Stimulated activated naive B cell treated with anti-CD40 and anti-IgM and Interleukin-4, amounts not matched to agents 10 μg/mL and 1 μg/mL and 100 μg/mL, for 72 hours (primary cell): Measurements from ENCODE around the gene SPPL2C.

Experiments
- ATAC-seq, 2 donors: fragments of 150-1000 bp; cut with Tn5 transposase; replicated peaks; 2 replicates each; pipeline ENCODE4 v1.10.0; 2021; ENCODE audit warnings: moderate library complexity in 1 of 2
- DNase-seq: peaks from one replicate; pipeline ENCODE4 v3.0.0; 2021
- H3K27ac Mint-ChIP-seq: one replicate; pipeline ENCODE4 v1.8.0; 2022; ENCODE audit warnings: mild to moderate bottlenecking, mixed read lengths
- H3K27me3 Mint-ChIP-seq, 2 donors: one replicate each; pipeline ENCODE4 v1.8.0; 2022; ENCODE audit warnings: mixed read lengths in 2 of 2
- H3K36me3 Mint-ChIP-seq, 2 donors: one replicate each; pipeline ENCODE4 v1.8.0; 2022; ENCODE audit warnings: mixed read lengths in 2 of 2, mild to moderate bottlenecking in 1 of 2
- H3K4me1 Mint-ChIP-seq, 2 donors: one replicate each; pipeline ENCODE4 v1.8.0; 2022; ENCODE audit warnings: mixed read lengths in 2 of 2, mild to moderate bottlenecking in 1 of 2
- H3K4me3 Mint-ChIP-seq, 2 donors: one replicate each; pipeline ENCODE4 v1.8.0; 2022; ENCODE audit warnings: mild to moderate bottlenecking in 2 of 2, mixed read lengths in 2 of 2, moderate library complexity in 1 of 2
- H3K9me3 Mint-ChIP-seq, 2 donors: one replicate each; pipeline ENCODE4 v1.8.0; 2022; ENCODE audit warnings: mixed read lengths in 2 of 2, mild to moderate bottlenecking in 1 of 2

SPPL2C gene

DNA sequence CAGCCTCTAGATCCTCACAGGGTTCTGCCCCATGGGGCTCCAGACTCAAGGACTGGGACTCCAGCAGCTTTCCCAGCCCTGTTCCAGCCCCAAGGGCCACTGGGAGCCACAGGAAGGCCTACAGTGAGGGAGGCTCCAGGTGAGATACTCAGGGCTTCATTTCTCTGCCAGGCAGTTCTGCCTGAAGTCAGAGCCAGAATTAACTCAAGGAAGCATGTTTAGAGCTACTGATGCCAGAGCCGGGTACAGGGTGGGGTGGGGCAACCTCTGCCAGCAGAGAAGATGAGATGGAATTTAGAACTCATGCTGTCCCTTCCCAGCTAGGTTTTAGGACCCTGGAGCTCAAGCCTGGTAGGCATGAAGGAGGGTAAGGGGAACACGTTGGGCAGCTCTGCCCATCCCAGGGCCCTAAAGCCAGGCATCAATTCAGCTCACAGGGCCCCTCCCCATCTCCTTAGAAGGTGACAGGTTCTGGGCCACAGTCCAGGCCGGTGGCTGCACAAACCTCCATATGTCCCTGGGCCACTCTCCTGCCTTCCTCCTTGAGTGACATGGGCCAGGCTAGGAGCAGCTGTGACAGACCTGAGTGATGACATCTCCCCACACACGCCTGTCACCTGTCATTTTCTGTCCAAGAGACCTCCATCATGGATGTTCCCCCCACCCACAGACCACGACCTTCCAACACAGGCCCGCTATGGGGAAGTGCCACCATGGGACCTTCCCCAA lies 24.5 kb upstream of the SPPL2C start:
- DNase-seq, result no peak
- Mint-ChIP-seq H3K4me1 (peaks cover 0 to 5% of the 10 kb centered on the region in 2 donors), H3K4me3 (no peak overlapping the region), H3K9me3 (no peaks in the 10 kb centered on the region), H3K27ac (peak overlapping the region; percentile 27), H3K36me3 (no peaks in the 10 kb centered on the region), H3K27me3 (peaks cover 14 to 32% of the 10 kb centered on the region in 2 donors)
- ATAC-seq, result peak; percentile 43 to 45

DNA sequence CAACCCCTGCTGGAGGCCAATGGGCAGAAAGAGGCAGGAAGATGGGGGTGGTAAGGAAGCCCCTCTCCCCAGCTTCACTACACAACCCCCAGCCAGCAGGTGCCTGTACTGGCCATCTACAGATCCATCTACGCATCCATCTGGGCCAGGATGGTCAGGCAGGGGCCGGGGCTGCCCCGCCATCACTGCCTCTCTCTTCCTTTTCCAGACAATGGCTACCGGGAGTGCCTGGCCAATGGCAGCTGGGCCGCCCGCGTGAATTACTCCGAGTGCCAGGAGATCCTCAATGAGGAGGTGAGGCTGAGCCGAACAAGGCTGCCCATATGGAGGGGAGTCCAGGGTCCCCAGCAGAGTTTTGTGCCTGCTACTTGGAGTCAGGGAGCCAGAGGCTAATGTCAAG lies 23.5 kb upstream of the SPPL2C start:
- H3K4me3 Mint-ChIP-seq, result no peak overlapping the region
- no peak overlapping the region for H3K27ac Mint-ChIP-seq
- H3K9me3 Mint-ChIP-seq, result no peaks in the 10 kb centered on the region
- DNase-seq (no peak), ATAC-seq (no peak)
- peaks cover 0 to 5% of the 10 kb centered on the region in 2 donors for H3K4me1 Mint-ChIP-seq
- H3K36me3 Mint-ChIP-seq, result no peaks in the 10 kb centered on the region
- peaks cover 14 to 32% of the 10 kb centered on the region in 2 donors for H3K27me3 Mint-ChIP-seq

DNA sequence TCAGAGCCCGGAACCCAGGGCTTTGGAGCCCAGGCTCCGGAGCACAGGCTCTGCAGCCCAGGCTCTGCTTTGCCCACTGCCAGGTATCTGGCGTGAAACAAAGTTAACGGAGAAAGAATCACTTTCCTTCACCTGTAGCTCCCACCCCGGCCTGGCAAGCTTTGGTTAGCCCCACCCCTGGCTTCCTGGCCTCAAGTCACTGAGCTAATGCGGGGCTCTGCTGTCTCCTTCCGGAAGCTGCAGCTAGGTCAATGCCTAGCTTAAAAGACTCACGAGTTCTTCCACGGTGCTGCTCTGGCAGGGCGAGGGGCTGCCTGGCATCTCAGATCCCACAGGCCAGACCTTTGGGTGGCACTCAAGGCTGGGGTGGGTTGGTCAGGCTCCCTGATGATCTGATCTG lies 21.1 kb upstream of the SPPL2C start:
- H3K36me3 Mint-ChIP-seq, result no peaks in the 10 kb centered on the region
- H3K4me3 Mint-ChIP-seq, result no peak overlapping the region
- H3K27me3 Mint-ChIP-seq, result peaks cover 21 to 29% of the 10 kb centered on the region in 2 donors
- no peak overlapping the region for H3K27ac Mint-ChIP-seq
- no peaks in the 10 kb centered on the region for H3K9me3 Mint-ChIP-seq
- ATAC-seq (no peak), DNase-seq (no peak)
- peaks cover 0 to 5% of the 10 kb centered on the region in 2 donors for H3K4me1 Mint-ChIP-seq

GRCh38 chr17:45824475-45824874 lies 20.2 kb upstream of the SPPL2C start:
- Mint-ChIP-seq H3K27ac (no peak overlapping the region), H3K27me3 (peaks cover 28 to 32% of the 10 kb centered on the region in 2 donors), H3K4me3 (no peak overlapping the region), H3K9me3 (no peaks in the 10 kb centered on the region), H3K36me3 (no peaks in the 10 kb centered on the region), H3K4me1 (peaks cover 0 to 5% of the 10 kb centered on the region in 2 donors)
- ATAC-seq (no peak), DNase-seq (no peak)

DNA sequence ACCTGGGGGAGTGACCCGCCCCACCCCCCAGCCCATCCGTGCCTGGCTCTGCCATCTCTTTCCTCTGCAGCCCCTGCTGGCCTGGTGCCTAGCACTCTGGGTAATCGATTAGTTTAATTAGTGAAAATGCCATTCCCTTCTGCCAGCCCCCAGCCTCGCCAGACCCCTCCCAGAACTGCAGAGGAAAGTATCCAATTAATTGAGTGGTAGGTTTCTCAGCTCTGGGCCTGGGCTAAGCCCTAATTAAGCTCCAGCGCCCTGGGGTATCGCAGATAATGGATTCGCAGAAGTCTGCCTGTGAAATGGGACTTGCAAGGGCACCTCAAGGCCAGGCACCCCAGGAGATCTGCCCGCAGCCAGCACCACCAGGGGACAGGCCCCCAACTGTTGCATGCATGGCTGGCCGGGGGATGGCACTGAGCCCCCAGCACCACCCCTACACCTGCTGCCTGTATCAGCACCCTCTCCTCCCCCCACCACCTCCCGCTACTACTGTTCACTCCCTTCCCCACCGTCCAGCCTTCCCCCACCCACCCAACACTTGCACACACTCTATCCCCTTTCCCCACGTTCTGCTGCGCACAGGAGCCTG lies 19.7 kb upstream of the SPPL2C start:
- Mint-ChIP-seq H3K9me3 (no peaks in the 10 kb centered on the region), H3K36me3 (no peaks in the 10 kb centered on the region), H3K27me3 (peaks cover 28 to 37% of the 10 kb centered on the region in 2 donors), H3K4me1 (peaks cover 0 to 5% of the 10 kb centered on the region in 2 donors), H3K27ac (no peak overlapping the region), H3K4me3 (no peak overlapping the region)
- ATAC-seq (no peak), DNase-seq (no peak)

DNA sequence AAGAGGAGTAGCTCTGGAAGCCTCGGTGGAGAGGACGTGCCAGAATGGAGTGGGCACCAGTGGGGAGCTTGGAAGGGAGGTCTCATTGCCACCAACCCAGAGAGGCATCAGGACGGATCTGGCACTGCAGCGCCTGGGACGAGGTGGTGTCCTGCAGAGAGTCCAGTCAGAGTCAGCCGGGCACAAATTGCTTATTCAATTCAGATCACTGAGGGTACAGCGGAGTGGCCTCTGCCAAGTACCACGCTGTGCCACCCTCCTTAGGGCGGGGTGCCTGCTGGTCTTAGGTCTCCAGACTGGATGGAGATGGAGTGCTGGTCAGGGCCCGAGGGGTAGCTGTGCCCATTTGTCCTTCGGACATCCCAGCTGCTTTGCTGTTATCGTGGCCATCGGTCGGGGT lies 18.9 kb upstream of the SPPL2C start:
- no peaks in the 10 kb centered on the region for H3K36me3 Mint-ChIP-seq
- peaks cover 0 to under 1% of the 10 kb centered on the region in 2 donors for H3K4me1 Mint-ChIP-seq
- ATAC-seq, result no peak

GRCh38 chr17:45826919-45827588 lies 17.6 kb upstream of the SPPL2C start:
- Mint-ChIP-seq H3K4me1 (peaks cover 0 to 3% of the 10 kb centered on the region in 2 donors), H3K27ac (no peak overlapping the region), H3K9me3 (no peaks in the 10 kb centered on the region), H3K36me3 (no peaks in the 10 kb centered on the region), H3K27me3 (peaks cover 19 to 30% of the 10 kb centered on the region in 2 donors), H3K4me3 (no peak overlapping the region)
- DNase-seq, result no peak
- no peak for ATAC-seq

More for the DNA sequence above, 18.9 kb upstream of the SPPL2C start:
- Mint-ChIP-seq H3K4me3 (no peak overlapping the region), H3K27ac (no peak overlapping the region), H3K9me3 (no peaks in the 10 kb centered on the region), H3K27me3 (peaks cover 25 to 37% of the 10 kb centered on the region in 2 donors)
- DNase-seq, result no peak

GRCh38 chr17:45828171-45828570 lies 16.5 kb upstream of the SPPL2C start:
- H3K27me3 Mint-ChIP-seq, result peaks cover 19 to 30% of the 10 kb centered on the region in 2 donors

GRCh38 chr17:45828582-45829133 lies 16.0 kb upstream of the SPPL2C start:
- Mint-ChIP-seq H3K27me3 (peaks cover 18 to 33% of the 10 kb centered on the region in 2 donors), H3K36me3 (no peaks in the 10 kb centered on the region), H3K27ac (no peak overlapping the region), H3K4me1 (peaks cover 0 to 6% of the 10 kb centered on the region in 2 donors), H3K4me3 (no peak overlapping the region), H3K9me3 (no peaks in the 10 kb centered on the region)
- DNase-seq (no peak), ATAC-seq (no peak)

More at GRCh38 chr17:45828171-45828570, 16.5 kb upstream of the SPPL2C start:
- no peak for DNase-seq
- Mint-ChIP-seq H3K4me3 (no peak overlapping the region), H3K9me3 (no peaks in the 10 kb centered on the region), H3K36me3 (no peaks in the 10 kb centered on the region), H3K27ac (no peak overlapping the region), H3K4me1 (peaks cover 0 to 6% of the 10 kb centered on the region in 2 donors)
- ATAC-seq, result no peak

- H3K9me3 Mint-ChIP-seq, result no peaks in the 10 kb centered on the region
- no peaks in the 10 kb centered on the region for H3K36me3 Mint-ChIP-seq
- H3K4me3 Mint-ChIP-seq, result no peak overlapping the region
- H3K27ac Mint-ChIP-seq, result no peak overlapping the region
- ATAC-seq (no peak), DNase-seq (no peak)
- H3K27me3 Mint-ChIP-seq, result peaks cover 10 to 40% of the 10 kb centered on the region in 2 donors
- peaks cover 0 to 6% of the 10 kb centered on the region in 2 donors for H3K4me1 Mint-ChIP-seq
Measured at GRCh38 chr17:45833920-45834319, 10.8 kb upstream of the SPPL2C start.

- DNase-seq (no peak), ATAC-seq (no peak)
- Mint-ChIP-seq H3K36me3 (no peaks in the 10 kb centered on the region), H3K27me3 (peaks cover 14 to 35% of the 10 kb centered on the region in 2 donors), H3K4me1 (peaks cover 0 to 6% of the 10 kb centered on the region in 2 donors), H3K9me3 (no peaks in the 10 kb centered on the region), H3K4me3 (no peak overlapping the region), H3K27ac (no peak overlapping the region)
Measured at GRCh38 chr17:45834471-45835396, 9.9 kb upstream of the SPPL2C start.

- H3K4me1 Mint-ChIP-seq, result peaks cover 0 to 6% of the 10 kb centered on the region in 2 donors
- ATAC-seq (no peak), DNase-seq (no peak)
- H3K9me3 Mint-ChIP-seq, result no peaks in the 10 kb centered on the region
- no peak overlapping the region for H3K4me3 Mint-ChIP-seq
- H3K27me3 Mint-ChIP-seq, result peaks cover 14 to 32% of the 10 kb centered on the region in 2 donors
- H3K36me3 Mint-ChIP-seq, result no peaks in the 10 kb centered on the region
- H3K27ac Mint-ChIP-seq, result no peak overlapping the region
Measured at GRCh38 chr17:45835481-45835880, 9.2 kb upstream of the SPPL2C start.

DNA sequence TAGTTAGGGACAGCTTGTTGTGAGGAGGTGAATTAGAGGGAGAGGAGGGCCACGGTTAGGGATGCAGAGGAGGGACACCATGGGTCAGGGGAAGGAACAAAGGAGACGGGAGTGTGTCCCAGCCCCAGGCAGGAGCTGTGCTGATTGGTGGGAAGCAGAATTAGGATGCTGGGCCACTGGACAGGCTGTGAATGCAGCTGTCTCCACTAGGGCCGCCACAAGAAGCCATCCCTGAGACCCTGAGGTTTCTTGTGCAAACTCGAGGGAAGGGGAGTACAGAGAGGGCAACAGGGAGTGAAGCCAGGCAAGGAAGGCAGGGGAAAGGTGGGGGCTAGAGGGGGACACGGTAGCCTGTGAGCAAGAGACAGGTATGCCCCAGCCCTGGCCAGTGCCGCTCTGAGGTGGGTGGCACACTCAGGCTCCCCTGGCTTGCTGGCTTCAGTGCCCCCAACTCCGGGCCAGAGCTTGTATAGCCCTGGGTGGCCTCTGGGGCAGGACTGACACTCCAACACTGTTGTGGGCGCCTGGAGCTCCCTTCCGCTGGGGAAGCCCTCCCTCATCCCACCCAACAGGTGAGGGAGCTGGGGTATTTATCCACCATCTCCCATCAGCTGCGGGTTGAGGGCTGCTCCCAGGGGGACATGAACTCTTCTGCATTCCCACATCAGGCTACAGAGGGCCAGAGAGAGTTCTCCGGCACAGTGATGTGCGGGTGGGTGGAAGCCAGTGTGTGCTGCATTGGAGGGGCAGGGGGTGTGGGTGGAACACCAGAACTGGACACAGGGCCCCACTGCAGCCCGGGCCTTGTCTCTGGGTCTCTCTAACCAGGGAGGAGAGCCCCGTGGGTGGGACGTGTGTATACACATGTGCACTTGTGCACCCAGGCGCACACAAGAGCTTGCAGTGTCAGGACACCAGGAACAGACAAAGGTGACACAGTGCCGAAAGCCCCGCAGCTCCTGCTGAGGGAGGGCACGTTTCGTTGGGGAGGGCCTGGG lies 8.3 kb upstream of the SPPL2C start:
- H3K36me3 Mint-ChIP-seq, result no peaks in the 10 kb centered on the region
- peaks cover 0 to 6% of the 10 kb centered on the region in 2 donors for H3K4me1 Mint-ChIP-seq
- H3K4me3 Mint-ChIP-seq, result no peak overlapping the region
- no peak overlapping the region for H3K27ac Mint-ChIP-seq
- no peaks in the 10 kb centered on the region for H3K9me3 Mint-ChIP-seq
- DNase-seq (no peak), ATAC-seq (no peak)
- H3K27me3 Mint-ChIP-seq, result peaks cover 14 to 32% of the 10 kb centered on the region in 2 donors
